ENCODE results near the gene IFNL2. TPM values are rescaled to one million over a fixed set of nuclear protein-coding genes. Genes with fewer than 3 reads are reported as not detected.
"Not testable (repeated sequence)": the region's sequence is repeated elsewhere in the genome, so short reads cannot be mapped to it uniquely, and the experiment has no call there.

The IFNL2 gene
- total RNA-seq (2022) (not detected in 2 replicates), Bru-seq, nascent RNA (not detected), BruChase-seq, experiment 1, labeled RNA remaining after a 6-hour chase (percentile 18 among the genes with signal in this experiment), BruChase-seq, experiment 2, labeled RNA remaining after a 2-hour chase (not detected)
- long read RNA-seq = 0 reads

- intact Hi-C loops (cut with micrococcal nuclease; ENCODE audit: unreplicated experiment) = loop anchor here (10.0 kb wide), 1 partner anchor 53 kb away; no protein-coding TSS in a partner anchor
- BruUV-seq (replicated peaks); H3K36me3 Mint-ChIP-seq (ENCODE audit: insufficient read depth, unreplicated experiment); CTCF ChIA-PET; DNase-seq; H3K9me3 Mint-ChIP-seq (ENCODE audit: low read depth, unreplicated experiment); H3K4me3 Mint-ChIP-seq (ENCODE audit: low read depth, unreplicated experiment); H3K27ac Mint-ChIP-seq (ENCODE audit: unreplicated experiment); H3K4me1 Mint-ChIP-seq (ENCODE audit: low read depth, unreplicated experiment): not testable (repeated sequence)
- H3K27me3 Mint-ChIP-seq (ENCODE audit: unreplicated experiment) = peaks cover 49% of the 10 kb centered on the region
Observed at GRCh38 chr19:39268085-39268484, at the start of gene IFNL2. Gene IFNL2, plus strand, starts transcription at chr19:39268396. Its CDS starts 173 bp downstream, at chr19:39268569.

GRCh38 chr19:39219108-39219507 lies 49.1 kb upstream of the IFNL2 start:
- intact Hi-C loops (cut with micrococcal nuclease; ENCODE audit: unreplicated experiment) = loop anchor here (10.0 kb wide), 1 partner anchor 46 kb away; the partner anchor contains the start of gene IFNL2

GRCh38 chr19:39223703-39224279 lies 44.4 kb upstream of the IFNL2 start:
- CTCF ChIA-PET = interaction anchor here (0.6 kb wide), 1 partner anchor 1055 kb away, joined by 3 read pairs; no protein-coding TSS in a partner anchor
- intact Hi-C loops (cut with micrococcal nuclease; ENCODE audit: unreplicated experiment) = no loop called here
- peak; percentile 38 for DNase-seq
- no TSS peak for BruUV-seq (replicated peaks)
- Mint-ChIP-seq H3K27me3 (ENCODE audit: unreplicated experiment) (peaks cover 70% of the 10 kb centered on the region), H3K4me1 (ENCODE audit: low read depth, unreplicated experiment) (no peaks in the 10 kb centered on the region), H3K4me3 (ENCODE audit: low read depth, unreplicated experiment) (no peak overlapping the region), H3K9me3 (ENCODE audit: low read depth, unreplicated experiment) (no peaks in the 10 kb centered on the region), H3K36me3 (ENCODE audit: insufficient read depth, unreplicated experiment) (no peaks in the 10 kb centered on the region), H3K27ac (ENCODE audit: unreplicated experiment) (no peak overlapping the region)
- no peak for TF ChIP-seq CTCF (IDR thresholded peaks at IDR 0.05; ENCODE audit: unreplicated experiment)

More at GRCh38 chr19:39219108-39219507, 49.1 kb upstream of the IFNL2 start:
- H3K4me3 Mint-ChIP-seq (ENCODE audit: low read depth, unreplicated experiment); CTCF ChIA-PET; H3K36me3 Mint-ChIP-seq (ENCODE audit: insufficient read depth, unreplicated experiment); H3K4me1 Mint-ChIP-seq (ENCODE audit: low read depth, unreplicated experiment); DNase-seq; BruUV-seq (replicated peaks); H3K27ac Mint-ChIP-seq (ENCODE audit: unreplicated experiment); H3K9me3 Mint-ChIP-seq (ENCODE audit: low read depth, unreplicated experiment): not testable (repeated sequence)
- H3K27me3 Mint-ChIP-seq (ENCODE audit: unreplicated experiment) = peaks cover 68% of the 10 kb centered on the region

GRCh38 chr19:39224910-39225309 lies 43.3 kb upstream of the IFNL2 start:
- Mint-ChIP-seq H3K27ac (ENCODE audit: unreplicated experiment) (no peak overlapping the region), H3K36me3 (ENCODE audit: insufficient read depth, unreplicated experiment) (no peaks in the 10 kb centered on the region), H3K4me1 (ENCODE audit: low read depth, unreplicated experiment) (no peaks in the 10 kb centered on the region), H3K27me3 (ENCODE audit: unreplicated experiment) (peaks cover 64% of the 10 kb centered on the region), H3K4me3 (ENCODE audit: low read depth, unreplicated experiment) (no peak overlapping the region), H3K9me3 (ENCODE audit: low read depth, unreplicated experiment) (no peaks in the 10 kb centered on the region)
- no peak for TF ChIP-seq CTCF (IDR thresholded peaks at IDR 0.05; ENCODE audit: unreplicated experiment)
- no TSS peak for BruUV-seq (replicated peaks)
- no peak for DNase-seq
- CTCF ChIA-PET = interaction anchor here (0.6 kb wide), 1 partner anchor 190 kb away, joined by 3 read pairs; no protein-coding TSS in a partner anchor
- intact Hi-C loops (cut with micrococcal nuclease; ENCODE audit: unreplicated experiment) = no loop called here

GRCh38 chr19:39230096-39230764 lies 38.0 kb upstream of the IFNL2 start:
- BruUV-seq (replicated peaks) = no TSS peak
- TF ChIP-seq CTCF (IDR thresholded peaks at IDR 0.05; ENCODE audit: unreplicated experiment) = no peak
- Mint-ChIP-seq H3K9me3 (ENCODE audit: low read depth, unreplicated experiment) (no peaks in the 10 kb centered on the region), H3K27ac (ENCODE audit: unreplicated experiment) (no peak overlapping the region), H3K4me3 (ENCODE audit: low read depth, unreplicated experiment) (no peak overlapping the region), H3K27me3 (ENCODE audit: unreplicated experiment) (peaks cover 46% of the 10 kb centered on the region), H3K36me3 (ENCODE audit: insufficient read depth, unreplicated experiment) (no peaks in the 10 kb centered on the region), H3K4me1 (ENCODE audit: low read depth, unreplicated experiment) (no peaks in the 10 kb centered on the region)
- intact Hi-C loops (cut with micrococcal nuclease; ENCODE audit: unreplicated experiment) = no loop called here
- CTCF ChIA-PET = no interaction called here
- no peak for DNase-seq

Data from Calu3 (cell line).